MM.1S (cell line): ENCODE results near the gene ACAP2.

Source experiments
- DNase-seq: peaks from one replicate; pipeline ENCODE4 v3.0.0-alpha.2; 2015
- H2AFZ ChIP-seq: fragments of 300-600 bp; sonication (generic); 2 replicates; pipeline ENCODE4 v1.6.0; 2016; ENCODE audit warnings: antibody characterized with exemption, low read length
- H3F3A ChIP-seq: fragments of 300-600 bp; sonication (generic); 2 replicates; pipeline ENCODE4 v1.6.1; 2016; ENCODE audit warnings: mild to moderate bottlenecking, antibody characterized with exemption, low read length, moderate library complexity, mixed read lengths; ENCODE audit not compliant: insufficient read depth
- H3K27ac ChIP-seq: fragments of 300-600 bp; sonication (generic); 2 replicates; pipeline ENCODE4 v1.5.1; 2016; ENCODE audit warnings: mild to moderate bottlenecking, low read length
- H3K27me3 ChIP-seq: fragments of 300-600 bp; sonication (generic); replicated peaks from 2 replicates; pipeline ENCODE4 v1.6.0; 2016; ENCODE audit warnings: low read length; ENCODE audit not compliant: insufficient read depth
- H3K36me3 ChIP-seq: fragments of 300-600 bp; sonication (generic); replicated peaks from 2 replicates; pipeline ENCODE4 v1.6.1; 2016; ENCODE audit warnings: mild to moderate bottlenecking, low read length, mixed read lengths; ENCODE audit not compliant: insufficient read depth
- H3K4me1 ChIP-seq: fragments of 300-600 bp; sonication (generic); 2 replicates; pipeline ENCODE4 v1.6.1; 2016; ENCODE audit warnings: low read length, mixed read lengths
- H3K4me2 ChIP-seq: fragments of 300-600 bp; sonication (generic); 2 replicates; pipeline ENCODE4 v1.6.0; 2016; ENCODE audit warnings: low read depth, low read length
- H3K4me3 ChIP-seq: fragments of 300-600 bp; sonication (generic); 2 replicates; pipeline ENCODE4 v1.5.1; 2016; ENCODE audit warnings: low read length, mixed read lengths
- H3K79me2 ChIP-seq: fragments of 300-600 bp; sonication (generic); 2 replicates; pipeline ENCODE4 v1.6.1; 2016; ENCODE audit warnings: mixed run types, low read length, mixed read lengths
- H3K9ac ChIP-seq: fragments of 300-600 bp; sonication (generic); 2 replicates; pipeline ENCODE4 v1.6.1; 2016; ENCODE audit warnings: low read length, mixed read lengths
- H3K9me2 ChIP-seq: fragments of 300-600 bp; sonication (generic); replicated peaks from 2 replicates; pipeline ENCODE4 v1.6.1; 2016; ENCODE audit warnings: mild to moderate bottlenecking, low read length, mixed read lengths; ENCODE audit not compliant: insufficient read depth
- H3K9me3 ChIP-seq: fragments of 300-600 bp; sonication (generic); replicated peaks from 2 replicates; pipeline ENCODE4 v1.6.1; 2016; ENCODE audit warnings: mild to moderate bottlenecking, low read length, mixed read lengths; ENCODE audit not compliant: insufficient read depth
- H4K20me1 ChIP-seq: fragments of 300-600 bp; sonication (generic); 2 replicates; pipeline ENCODE4 v1.6.1; 2016; ENCODE audit warnings: mild to moderate bottlenecking, low read length, moderate library complexity, mixed read lengths; ENCODE audit not compliant: insufficient read depth
- CTCF ChIP-seq: fragments of 300-600 bp; sonication (generic); IDR thresholded peaks from 2 replicates; pipeline ENCODE4 v1.5.1; 2016; ENCODE audit warnings: antibody characterized with exemption, low read length, mixed read lengths
- EZH2 ChIP-seq: fragments of 300-600 bp; sonication (generic); optimal IDR thresholded peaks from 2 replicates; pipeline ENCODE3; 2017; ENCODE audit warnings: low read depth, mild to moderate bottlenecking, antibody characterized with exemption, low read length, mixed read lengths
- EZH2phosphoT487 ChIP-seq: fragments of 300-600 bp; sonication (generic); IDR thresholded peaks from 2 replicates; pipeline ENCODE4 v1.6.1; 2018; ENCODE audit warnings: antibody characterized with exemption, low read length

The ACAP2 gene

GRCh38 chr3:195259475-195260279, 183.1 kb downstream of the ACAP2 start:
- H2AFZ ChIP-seq: peak overlapping the region; percentile 67
- H3K27ac ChIP-seq: peak overlapping the region; percentile 56; the same call in 1 of the 2 replicates
- H3K4me1 ChIP-seq: peaks cover 8% of the 10 kb centered on the region
- H3K79me2 ChIP-seq: no peaks in the 10 kb centered on the region
- no peaks in the 10 kb centered on the region for H4K20me1 ChIP-seq
- H3K9me3 ChIP-seq: no peaks in the 10 kb centered on the region
- H3K4me2 ChIP-seq: peak overlapping the region; percentile 92
- no peaks in the 10 kb centered on the region for H3K27me3 ChIP-seq
- no peaks in the 10 kb centered on the region for H3K9me2 ChIP-seq
- H3K36me3 ChIP-seq: no peaks in the 10 kb centered on the region
- H3K4me3 ChIP-seq: peak overlapping the region; percentile 75
- peak overlapping the region; percentile 67 for H3K9ac ChIP-seq
- TF ChIP-seq EZH2phosphoT487: no peak
- no peak for TF ChIP-seq CTCF
- TF ChIP-seq EZH2: no peak
- DNase-seq: peak; percentile 99
- peaks cover 16% of the 10 kb centered on the region; the same call in 1 of the 2 replicates for H3F3A ChIP-seq

DNA sequence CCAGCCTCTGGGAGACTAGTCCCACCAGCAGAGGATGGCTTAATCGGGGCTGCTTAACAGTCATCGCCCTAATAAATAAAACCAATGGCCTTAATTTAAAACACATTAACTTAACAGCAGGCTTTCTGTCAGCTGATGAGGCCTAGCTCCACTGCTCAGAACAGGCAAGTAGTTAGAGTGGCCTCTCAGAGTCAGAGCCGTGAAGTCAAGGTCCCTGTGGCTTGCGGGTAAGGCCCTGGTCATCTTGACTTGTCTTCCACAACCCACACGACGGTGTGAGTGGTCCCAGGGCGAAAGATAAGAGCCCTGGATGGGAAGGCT, 183.7 kb downstream of the ACAP2 start:
- Histone ChIP-seq H3K9me2 (no peaks in the 10 kb centered on the region), H3K27ac (no peak overlapping the region), H3K36me3 (no peaks in the 10 kb centered on the region), H3K4me2 (peak overlapping the region; percentile 74; the same call in 1 of the 2 replicates), H3K9me3 (no peaks in the 10 kb centered on the region), H3K4me3 (peak overlapping the region; percentile 63; the same call in 1 of the 2 replicates), H2AFZ (peak overlapping the region; percentile 67), H3K9ac (peak overlapping the region; percentile 67; the same call in 1 of the 2 replicates), H3K27me3 (no peaks in the 10 kb centered on the region), H3K4me1 (peaks cover 8% of the 10 kb centered on the region), H4K20me1 (no peaks in the 10 kb centered on the region), H3F3A (peaks cover 16% of the 10 kb centered on the region; the same call in 1 of the 2 replicates), H3K79me2 (no peaks in the 10 kb centered on the region)
- DNase-seq: no peak
- TF ChIP-seq EZH2phosphoT487 (no peak), EZH2 (no peak), CTCF (no peak)

GRCh38 chr3:195258449-195259153, 184.2 kb downstream of the ACAP2 start:
- Histone ChIP-seq H2AFZ (no peak overlapping the region), H3K4me3 (no peak overlapping the region), H3K4me1 (peaks cover 8% of the 10 kb centered on the region), H3K9ac (no peak overlapping the region), H3K9me2 (no peaks in the 10 kb centered on the region), H3K4me2 (no peak overlapping the region), H4K20me1 (no peaks in the 10 kb centered on the region), H3K27ac (no peak overlapping the region), H3K27me3 (no peaks in the 10 kb centered on the region), H3K9me3 (no peaks in the 10 kb centered on the region), H3K36me3 (no peaks in the 10 kb centered on the region), H3K79me2 (no peaks in the 10 kb centered on the region), H3F3A (peaks cover 16% of the 10 kb centered on the region; the same call in 1 of the 2 replicates)
- TF ChIP-seq EZH2: no peak
- TF ChIP-seq EZH2phosphoT487: no peak
- TF ChIP-seq CTCF: no peak
- no peak for DNase-seq
